NCI-H2107 treated with DMSO at 0.1 percent for 48 hours (cell line): ENCODE results near the gene CDH2.

ENCODE experiments used
- DNase-seq: peaks from one replicate; lab custom pipeline; 2025; ENCODE audit not compliant: unreplicated experiment; lab: John Stamatoyannopoulos, UW

CDH2 gene

DNA sequence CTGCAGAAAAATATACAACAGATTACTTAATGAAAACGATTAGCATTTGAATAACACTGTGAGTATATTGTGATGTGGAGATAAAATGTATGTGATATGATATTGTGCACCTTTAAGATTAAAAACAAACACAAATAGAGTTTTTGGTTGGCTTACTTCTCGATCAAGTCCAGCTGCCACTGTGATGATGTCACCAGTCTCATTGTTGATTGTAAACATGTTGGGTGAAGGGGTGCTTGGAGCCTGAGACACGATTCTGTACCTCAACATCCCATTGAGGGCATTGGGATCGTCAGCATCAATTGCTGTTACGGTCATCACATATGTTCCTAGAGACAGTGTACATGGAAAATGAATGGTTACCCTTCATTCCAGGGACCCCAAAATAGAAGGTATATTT, 174.1 kb downstream of the CDH2 start:
- no peak for DNase-seq

DNA sequence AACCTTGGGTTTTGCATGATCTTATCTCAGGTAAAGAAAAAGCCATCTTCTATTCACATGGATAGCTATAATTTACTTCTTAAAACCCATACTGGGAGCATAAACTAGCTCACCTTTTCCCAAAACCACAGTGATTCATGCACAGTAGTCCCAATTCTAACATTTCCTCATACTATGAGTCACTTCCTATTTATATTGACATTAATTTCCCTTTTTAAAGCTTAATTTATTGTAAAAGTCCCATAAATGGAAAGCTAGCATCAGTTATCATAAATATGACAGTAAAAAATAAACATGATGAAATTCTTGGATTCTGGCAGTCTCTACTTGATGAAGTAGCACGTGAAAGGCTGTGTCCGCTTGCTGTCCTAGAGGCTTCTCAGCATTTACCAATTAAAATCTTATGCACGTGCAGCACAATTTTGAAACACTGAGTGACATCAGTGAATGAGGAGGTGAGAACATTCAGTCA, 180.1 kb downstream of the CDH2 start:
- no peak for DNase-seq

DNA sequence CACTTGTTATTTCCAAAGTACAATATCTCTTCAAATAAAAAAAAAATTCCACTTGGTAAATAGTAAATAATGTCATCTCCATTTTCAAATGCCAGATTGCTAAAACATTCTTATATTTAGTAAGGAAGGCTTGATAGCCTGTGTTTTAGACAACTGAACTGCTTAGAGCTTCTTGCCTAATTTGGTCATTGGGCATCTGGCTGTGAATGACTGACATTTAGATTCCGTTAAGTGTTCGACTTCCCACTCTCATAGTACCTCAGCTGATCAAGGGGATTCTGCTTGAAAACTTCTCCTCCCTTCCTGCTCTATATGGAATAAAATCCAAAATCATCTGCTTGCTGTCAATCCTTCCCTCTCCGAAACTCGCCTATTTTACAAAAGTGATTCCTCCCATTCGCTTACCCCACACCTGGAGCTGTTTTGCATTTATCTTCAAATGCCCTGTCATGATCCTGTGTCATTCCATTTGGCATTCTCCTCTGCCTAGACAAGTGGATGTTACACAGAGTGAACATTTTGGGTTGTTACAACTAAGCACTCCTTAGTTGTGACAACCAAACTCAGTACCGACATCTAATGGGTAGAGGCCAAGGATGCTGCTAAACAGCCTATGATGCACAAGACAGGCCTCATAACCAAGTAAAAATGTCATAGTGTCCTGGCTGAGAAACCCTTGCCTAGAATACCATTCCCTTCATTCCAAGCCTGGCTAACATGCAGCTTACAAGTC, 181.0 kb downstream of the CDH2 start:
- DNase-seq, result no peak

DNA sequence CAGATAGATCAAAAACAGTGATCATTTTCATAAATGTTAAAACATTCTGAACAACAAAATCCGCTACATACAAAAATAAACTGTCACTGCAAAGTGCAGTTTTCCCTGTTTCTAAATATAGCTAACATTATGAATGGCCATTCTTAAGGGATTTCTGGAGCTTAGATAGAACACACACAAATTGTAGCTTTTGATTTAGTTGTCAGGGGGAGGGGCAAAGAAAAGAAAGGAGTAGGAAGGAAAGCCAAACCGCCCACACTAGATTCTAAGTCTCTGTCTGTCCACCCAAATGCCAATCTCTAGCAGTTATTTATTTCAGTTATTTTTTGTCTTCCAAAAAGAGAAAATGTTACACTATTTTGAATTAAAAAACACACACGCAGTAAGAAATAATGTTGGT, 182.4 kb downstream of the CDH2 start:
- DNase-seq, result no peak

- DNase-seq, result no peak
Measured at GRCh38 chr18:27991391-27991790, 185.5 kb downstream of the CDH2 start.

- no peak for DNase-seq
Measured at GRCh38 chr18:27985832-27986231, 191.1 kb downstream of the CDH2 start.

DNA sequence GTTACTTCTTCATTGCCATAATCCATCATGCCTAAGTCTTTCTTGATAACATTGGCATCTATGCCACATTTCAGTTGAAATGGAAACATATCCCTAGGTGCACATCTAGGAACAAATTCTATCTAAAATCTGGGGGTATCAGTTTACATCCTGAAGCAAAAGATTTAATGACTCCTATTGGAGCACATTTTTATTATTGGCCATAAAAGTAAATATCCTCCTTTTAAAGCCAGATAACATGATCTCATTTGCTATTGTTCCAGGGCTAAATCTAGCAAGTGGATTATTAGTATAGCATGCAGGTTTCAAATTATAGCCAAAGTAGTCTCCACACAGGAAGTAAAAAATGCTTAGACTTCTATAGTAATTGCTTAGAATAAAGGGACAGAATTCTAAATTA, 193.2 kb downstream of the CDH2 start:
- DNase-seq, result no peak

DNA sequence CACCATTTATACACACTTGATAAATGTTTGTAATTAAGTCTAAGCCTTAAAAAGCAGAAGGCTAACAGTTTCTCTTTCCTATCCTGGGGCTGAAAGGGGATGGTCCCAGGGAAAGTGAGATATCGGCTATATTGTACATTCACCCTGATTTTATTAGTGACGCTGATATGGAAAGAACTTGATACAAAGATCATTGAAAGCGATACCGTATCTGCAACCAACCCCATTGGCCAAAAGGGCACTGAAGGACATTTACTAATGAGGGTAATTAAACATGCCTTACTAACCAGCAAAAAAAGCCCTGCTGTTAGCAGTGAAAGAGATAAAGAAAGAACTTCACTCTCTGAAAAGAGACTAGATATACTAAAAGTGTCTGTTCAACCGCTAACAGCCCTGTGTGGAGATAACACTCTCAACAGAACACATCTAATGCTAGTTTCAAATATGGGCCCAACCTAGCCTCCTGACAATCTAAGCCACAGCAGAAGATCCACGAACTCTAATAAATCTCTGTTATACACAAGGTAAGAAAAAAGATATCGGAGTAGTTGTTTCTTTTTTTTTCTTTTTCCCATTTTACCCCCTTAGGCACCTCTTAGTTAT, 200.0 kb downstream of the CDH2 start:
- no peak for DNase-seq

DNA sequence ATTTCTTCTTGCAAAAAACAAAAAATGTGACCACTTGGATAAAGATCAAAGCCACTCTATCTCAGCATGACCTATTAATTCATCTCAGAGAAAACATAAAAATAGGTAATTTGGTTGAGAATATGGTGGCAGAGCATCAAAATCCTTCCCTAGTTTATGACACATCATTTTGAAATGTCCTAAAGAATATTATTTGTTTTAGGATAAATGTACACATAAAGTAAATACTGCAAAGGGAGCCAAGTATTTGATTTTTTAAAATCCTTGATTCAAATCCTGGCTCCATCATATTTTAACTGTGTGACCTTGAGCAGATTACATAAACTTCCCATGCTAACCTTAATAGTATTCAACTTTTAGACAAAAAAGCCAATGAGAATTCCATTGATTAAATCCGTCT, 206.6 kb downstream of the CDH2 start:
- no peak for DNase-seq

- no peak for DNase-seq
Measured at GRCh38 chr18:27969206-27969605, 207.7 kb downstream of the CDH2 start.

DNA sequence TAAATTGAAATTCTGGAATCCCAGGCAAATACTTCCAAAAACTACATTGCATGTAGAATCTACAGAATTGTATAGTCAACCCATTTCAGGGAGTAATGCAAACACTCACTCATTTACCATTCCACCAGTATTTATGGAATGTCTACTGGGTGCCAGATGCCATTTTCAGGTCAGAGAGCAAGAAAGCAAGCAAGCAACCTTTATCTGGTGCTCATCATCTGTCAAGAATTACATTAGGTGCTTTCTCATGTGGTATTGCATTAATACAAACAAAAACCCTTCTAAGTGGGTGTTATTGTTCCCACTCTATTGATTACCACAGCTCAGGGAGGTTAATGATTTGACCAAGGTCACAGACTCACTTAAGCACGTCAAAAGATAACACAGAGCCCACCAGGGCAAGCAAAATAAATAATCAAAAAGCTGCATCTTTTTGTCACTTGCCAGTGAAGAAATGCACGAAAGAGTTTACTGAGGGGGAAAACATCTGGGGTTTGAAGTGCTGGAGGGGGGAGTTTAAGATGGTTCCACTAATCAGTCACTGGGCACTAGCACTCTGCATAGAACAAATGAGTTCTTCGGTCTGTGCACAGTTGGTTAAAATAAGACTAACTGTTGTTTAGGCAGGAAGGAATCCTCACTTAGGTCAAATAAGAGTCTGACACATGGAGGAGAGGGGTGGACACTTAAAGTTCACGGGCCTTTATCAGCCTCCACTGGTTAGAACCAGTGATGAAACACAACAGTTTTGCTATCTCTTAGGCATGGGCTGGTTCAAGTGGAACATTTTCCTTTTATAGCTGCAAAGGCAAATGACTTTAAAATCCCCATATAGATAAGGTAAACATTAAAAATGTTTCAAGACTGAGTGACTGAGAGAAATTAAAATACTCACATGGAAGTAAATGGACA, 208.8 kb downstream of the CDH2 start:
- no peak for DNase-seq

DNA sequence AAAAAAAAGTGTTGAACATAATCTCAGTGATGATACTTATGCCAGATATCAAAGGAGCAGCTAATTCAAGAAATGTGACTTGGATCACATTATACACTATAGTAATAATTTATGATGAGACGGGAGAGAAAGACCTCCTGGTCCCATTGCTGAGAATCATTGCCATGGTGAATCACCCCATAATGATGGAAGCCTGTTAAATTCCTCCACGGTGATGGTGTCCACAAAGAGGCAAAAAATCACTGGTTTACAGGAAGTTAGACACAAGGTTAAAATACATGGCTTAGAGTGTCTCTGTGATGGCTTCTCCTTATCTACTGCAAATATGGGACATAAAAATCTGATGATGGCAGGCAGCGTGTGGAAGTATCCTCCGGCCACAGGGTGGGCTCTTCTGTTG, 210.0 kb downstream of the CDH2 start:
- DNase-seq, result no peak

DNA sequence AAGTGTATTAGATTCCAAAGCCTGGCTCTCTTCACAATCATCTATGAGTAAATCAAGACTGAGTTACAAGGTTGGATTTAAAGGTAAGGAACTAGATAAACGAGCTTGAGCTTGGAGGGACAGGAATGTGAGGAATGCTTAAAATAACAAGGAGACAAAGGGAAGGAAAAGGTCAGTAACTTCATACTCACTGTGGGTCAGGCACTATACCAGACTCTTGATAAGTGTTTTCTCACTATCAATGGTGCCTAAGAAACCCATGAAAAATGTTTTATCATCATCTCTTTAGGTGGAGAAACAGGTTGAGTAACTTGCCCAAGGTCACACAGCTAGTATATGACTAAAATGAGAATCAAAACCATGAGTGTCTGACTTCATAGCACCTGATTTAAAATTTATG, 212.1 kb downstream of the CDH2 start:
- no peak for DNase-seq

GRCh38 chr18:27959101-27959500, 217.8 kb downstream of the CDH2 start:
- DNase-seq, result no peak

GRCh38 chr18:27956001-27956640, 220.8 kb downstream of the CDH2 start:
- no peak for DNase-seq

GRCh38 chr18:27954226-27954625, 222.7 kb downstream of the CDH2 start:
- DNase-seq, result no peak

DNA sequence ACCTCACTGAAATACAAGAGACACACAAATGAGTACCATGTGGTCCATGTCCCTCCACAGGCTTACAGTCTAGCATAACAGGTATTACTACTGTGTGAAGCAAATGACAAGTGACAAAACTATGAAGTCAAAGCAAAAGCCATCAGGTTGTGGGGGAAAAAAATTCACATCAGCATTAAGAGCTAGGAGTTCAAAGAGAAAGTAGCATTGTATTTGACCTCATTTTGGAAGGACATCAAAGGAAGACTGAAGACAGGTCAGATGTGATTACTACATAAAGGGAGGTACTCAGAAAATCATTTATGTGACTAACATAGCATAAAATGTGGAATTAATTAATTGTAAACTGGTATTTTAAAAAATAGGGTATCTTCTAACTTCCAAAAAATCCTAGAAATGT, 224.2 kb downstream of the CDH2 start:
- DNase-seq, result no peak

GRCh38 chr18:27950648-27951228, 226.2 kb downstream of the CDH2 start:
- no peak for DNase-seq

- no peak for DNase-seq
Measured at GRCh38 chr18:27948986-27949385, 227.9 kb downstream of the CDH2 start.

GRCh38 chr18:27942706-27943105, 234.2 kb downstream of the CDH2 start:
- DNase-seq, result no peak

- DNase-seq, result no peak
Measured at GRCh38 chr18:27931535-27931934, 245.4 kb downstream of the CDH2 start.
